K562 (cell line): ENCODE results near the gene LIPI. TPM values are rescaled to one million over a fixed set of nuclear protein-coding genes. Genes with fewer than 3 reads are reported as not detected.

Experiments
- ARNT ChIP-seq, 2 experiments: fragments of 450-650 bp; IDR thresholded peaks; 2 replicates each; pipeline ENCODE4 v1.6.1; 2016; ENCODE audit warnings: mild to moderate bottlenecking in 1 of 2
- CAMTA2 ChIP-seq: fragments of 250-450 bp; sonication (Bioruptor Pico); conservative IDR thresholded peaks from 2 replicates; pipeline ENCODE4 v1.5.1; 2022
- CTBP1 ChIP-seq: fragments of 450-650 bp; IDR thresholded peaks from 2 replicates; pipeline ENCODE4 v1.6.1; 2016; ENCODE audit warnings: borderline replicate concordance
- CXXC5 ChIP-seq: fragments of 250-450 bp; sonication (Bioruptor Pico); IDR thresholded peaks from 2 replicates; pipeline ENCODE4 v1.8.0; 2022; ENCODE audit warnings: inconsistent platforms, mild to moderate bottlenecking, moderate library complexity
- FOXM1 ChIP-seq, 2 experiments: fragments of 450-650 bp in 1 of 2; sonication (generic) in 1 of 2; formaldehyde crosslinking in 1 of 2; IDR thresholded peaks; 2 replicates each; pipeline versions ENCODE4 v1.6.1 to v1.9.0; 2017 to 2022; ENCODE audit warnings: low read depth in 2 of 2, mild to moderate bottlenecking in 2 of 2, missing genetic modification reagents in 1 of 2, moderate library complexity in 1 of 2
- HIVEP1 ChIP-seq: fragments of 250-450 bp; sonication (Bioruptor Pico); IDR thresholded peaks from 2 replicates; pipeline ENCODE4 v1.4.0; 2020; ENCODE audit warnings: mild to moderate bottlenecking
- IFI16 ChIP-seq: fragments of 250-450 bp; sonication (Bioruptor Pico); IDR thresholded peaks from 2 replicates; pipeline ENCODE4 v2.1.2; 2022; ENCODE audit warnings: mild to moderate bottlenecking, inconsistent platforms
- IRF2 ChIP-seq: sonication (generic); formaldehyde crosslinking; IDR thresholded peaks from 2 replicates; pipeline ENCODE4 v1.8.1; 2022; ENCODE audit warnings: mild to moderate bottlenecking, missing genetic modification reagents
- NFXL1 ChIP-seq: fragments of 450-650 bp; formaldehyde crosslinking; IDR thresholded peaks from 2 replicates; pipeline ENCODE4 v1.4.0; 2021; ENCODE audit warnings: mild to moderate bottlenecking
- RB1 ChIP-seq: fragments of 450-650 bp; IDR thresholded peaks from 2 replicates; pipeline ENCODE4 v1.6.1; 2017; ENCODE audit warnings: low read depth, mild to moderate bottlenecking
- STAG1 ChIP-seq: sonication (generic); formaldehyde crosslinking; IDR thresholded peaks from 2 replicates; pipeline ENCODE4 v1.5.0; 2020; ENCODE audit warnings: missing genetic modification reagents, borderline replicate concordance
- TAF1 ChIP-seq: IDR thresholded peaks from 2 replicates; pipeline ENCODE4 v1.6.1; 2011; ENCODE audit warnings: mild to moderate bottlenecking, low read length, moderate library complexity; ENCODE audit not compliant: insufficient read depth, control insufficient read depth, severe bottlenecking; ENCODE audit errors: extremely low read depth
- ZFP36 ChIP-seq: fragments of 150-350 bp; IDR thresholded peaks from 2 replicates; pipeline ENCODE4 v1.6.1; 2018; ENCODE audit warnings: low read length, low read depth; ENCODE audit not compliant: partially characterized antibody
- ZNF561 ChIP-seq: fragments of 450-650 bp; formaldehyde crosslinking; conservative IDR thresholded peaks from 2 replicates; pipeline ENCODE4 v1.4.0; 2020; ENCODE audit warnings: mild to moderate bottlenecking, moderate library complexity
- ZNF79 ChIP-seq: fragments of 250-450 bp; sonication (Bioruptor Pico); IDR thresholded peaks from 2 replicates; pipeline ENCODE4 v1.4.0; 2020; ENCODE audit warnings: low read depth, mild to moderate bottlenecking, moderate library complexity
- polyA plus RNA-seq, 8 experiments: library from polyadenylated mRNA; depleted of rRNA in 4 of 8; stranded (reverse) in 5 of 8; unstranded in 3 of 8; fragments of >200 nt; fragmentation: Nextera tagmentation in 2 of 8; fragmentation: Illumina TruSeq in 1 of 8; extraction: Ambion mirVana in 2 of 8; extraction: Trizol in 1 of 8; gene quantifications; 2 replicates each; pipeline versions ENCODE4 v1.2.1 to v1.2.3, GENCODE V29; 2011 to 2014; ENCODE audit warnings: inconsistent platforms in 1 of 8, missing spikeins in 1 of 8
- total RNA-seq, 7 experiments: library from RNA; depleted of rRNA in 6 of 7; stranded (reverse); fragments of >200 nt in 6 of 7; fragmentation: Illumina TruSeq in 2 of 7; extraction: Trizol in 2 of 7; gene quantifications; 2 replicates each; pipeline versions ENCODE4 v1.2.1 to v1.2.3, GENCODE V29; 2011 to 2021; ENCODE audit warnings: low replicate concordance in 1 of 7
- TF ChIP-seq, protein P1 (sequence below), 2 experiments: fragments of 450-650 bp; conservative IDR thresholded peaks; 2 replicates each; pipeline ENCODE4 v1.6.1; 2017; ENCODE audit warnings: mild to moderate bottlenecking in 2 of 2, moderate library complexity in 2 of 2
- TF ChIP-seq, protein P2 (sequence below): sonication (generic); formaldehyde crosslinking; IDR thresholded peaks from 2 replicates; pipeline ENCODE4 v1.8.1; 2022; ENCODE audit warnings: missing genetic modification reagents
- TF ChIP-seq, protein P3 (sequence below): fragments of 450-650 bp; IDR thresholded peaks from 2 replicates; pipeline ENCODE4 v1.6.1; 2016; ENCODE audit warnings: antibody characterized with exemption
- TF ChIP-seq, protein P4 (sequence below): sonication (generic); formaldehyde crosslinking; IDR thresholded peaks from 2 replicates; pipeline ENCODE4 v1.8.0; 2022; ENCODE audit warnings: missing genetic modification reagents, mild to moderate bottlenecking, moderate library complexity, borderline replicate concordance
- TF ChIP-seq, protein P5 (sequence below): fragments of 250-450 bp; sonication (Bioruptor Pico); IDR thresholded peaks from 2 replicates; pipeline ENCODE4 v1.8.0; 2021; ENCODE audit warnings: moderate library complexity, mild to moderate bottlenecking, inconsistent platforms
- TF ChIP-seq, protein P6 (sequence below): fragments of 250-450 bp; sonication (Bioruptor Pico); IDR thresholded peaks from 2 replicates; pipeline ENCODE4 v1.9.0; 2021; ENCODE audit warnings: mild to moderate bottlenecking

LIPI gene
- total and polyA plus RNA-seq, 9 of the 15 experiments (the other 6 are each of a cell fraction or from before 2014, with no cell fraction given), result not detected

DNA sequence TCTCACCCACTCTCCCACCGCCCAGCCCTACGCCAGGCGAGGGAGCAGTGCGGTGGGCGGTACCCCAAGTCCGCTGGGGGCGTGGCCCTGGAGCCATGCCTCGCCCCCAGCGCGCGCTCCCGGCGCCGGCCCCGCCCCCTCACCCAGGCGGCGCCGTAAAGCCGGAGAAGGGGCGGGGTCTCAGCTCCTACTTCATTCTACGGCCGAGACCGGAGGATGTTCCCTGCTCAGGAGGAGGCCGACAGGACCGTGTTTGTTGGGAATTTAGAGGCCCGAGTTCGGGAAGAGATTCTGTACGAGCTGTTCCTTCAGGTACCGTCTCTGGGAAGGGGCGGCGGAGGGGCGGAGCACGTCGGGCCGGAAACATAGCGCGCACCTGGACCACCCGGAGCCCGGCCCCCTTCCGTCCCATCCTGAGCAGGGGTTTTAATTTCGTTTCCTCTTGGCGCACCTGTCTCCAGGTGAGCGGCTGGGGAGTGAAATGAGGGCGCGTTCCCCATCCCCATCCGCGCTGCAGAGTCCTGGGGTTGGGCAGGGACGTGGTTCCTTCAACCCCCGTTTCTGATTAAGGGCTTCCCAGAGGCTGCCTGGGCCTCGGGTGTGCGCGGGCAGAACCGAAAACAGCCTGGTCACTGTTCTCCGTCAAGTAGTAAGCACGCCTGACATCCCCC lies 5.4 kb upstream of the LIPI start, which contains the start of gene RBM11 (continued):
- TF ChIP-seq, protein P1, sequence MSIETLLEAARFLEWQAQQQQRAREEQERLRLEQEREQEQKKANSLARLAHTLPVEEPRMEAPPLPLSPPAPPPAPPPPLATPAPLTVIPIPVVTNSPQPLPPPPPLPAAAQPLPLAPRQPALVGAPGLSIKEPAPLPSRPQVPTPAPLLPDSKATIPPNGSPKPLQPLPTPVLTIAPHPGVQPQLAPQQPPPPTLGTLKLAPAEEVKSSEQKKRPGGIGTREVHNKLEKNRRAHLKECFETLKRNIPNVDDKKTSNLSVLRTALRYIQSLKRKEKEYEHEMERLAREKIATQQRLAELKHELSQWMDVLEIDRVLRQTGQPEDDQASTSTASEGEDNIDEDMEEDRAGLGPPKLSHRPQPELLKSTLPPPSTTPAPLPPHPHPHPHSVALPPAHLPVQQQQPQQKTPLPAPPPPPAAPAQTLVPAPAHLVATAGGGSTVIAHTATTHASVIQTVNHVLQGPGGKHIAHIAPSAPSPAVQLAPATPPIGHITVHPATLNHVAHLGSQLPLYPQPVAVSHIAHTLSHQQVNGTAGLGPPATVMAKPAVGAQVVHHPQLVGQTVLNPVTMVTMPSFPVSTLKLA (conservative IDR thresholded peaks at IDR 0.05), result peak; percentile 17 to 44; a peak in 1 of 4 replicates
- TF ChIP-seq RB1 (peak; percentile 62; the same call in 1 of the 2 replicates), CTBP1 (peak; percentile 62; the same call in 1 of the 2 replicates), TAF1 (peak; percentile 19), CAMTA2 (no peak), IRF2 (CRISPR knock-in tag) (no peak), ZNF561 (no peak), NFXL1 (CRISPR knock-in tag) (no peak), ZNF79 (CRISPR knock-in tag) (no peak), FOXM1 (IDR thresholded peaks at IDR 0.05; ENCODE audit: low read depth) (no peak), FOXM1 (CRISPR knock-in tag; IDR thresholded peaks at IDR 0.05; ENCODE audit: low read depth) (no peak), CXXC5 (peak; percentile 50), STAG1 (CRISPR knock-in tag) (no peak), IFI16 (CRISPR knock-in tag) (no peak), ZFP36 (no peak), HIVEP1 (CRISPR knock-in tag) (no peak), ARNT (IDR thresholded peaks at IDR 0.05) (no peak)
- TF ChIP-seq, protein P2, sequence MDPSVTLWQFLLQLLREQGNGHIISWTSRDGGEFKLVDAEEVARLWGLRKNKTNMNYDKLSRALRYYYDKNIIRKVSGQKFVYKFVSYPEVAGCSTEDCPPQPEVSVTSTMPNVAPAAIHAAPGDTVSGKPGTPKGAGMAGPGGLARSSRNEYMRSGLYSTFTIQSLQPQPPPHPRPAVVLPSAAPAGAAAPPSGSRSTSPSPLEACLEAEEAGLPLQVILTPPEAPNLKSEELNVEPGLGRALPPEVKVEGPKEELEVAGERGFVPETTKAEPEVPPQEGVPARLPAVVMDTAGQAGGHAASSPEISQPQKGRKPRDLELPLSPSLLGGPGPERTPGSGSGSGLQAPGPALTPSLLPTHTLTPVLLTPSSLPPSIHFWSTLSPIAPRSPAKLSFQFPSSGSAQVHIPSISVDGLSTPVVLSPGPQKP (CRISPR knock-in tag), result no peak
- TF ChIP-seq, protein P3, sequence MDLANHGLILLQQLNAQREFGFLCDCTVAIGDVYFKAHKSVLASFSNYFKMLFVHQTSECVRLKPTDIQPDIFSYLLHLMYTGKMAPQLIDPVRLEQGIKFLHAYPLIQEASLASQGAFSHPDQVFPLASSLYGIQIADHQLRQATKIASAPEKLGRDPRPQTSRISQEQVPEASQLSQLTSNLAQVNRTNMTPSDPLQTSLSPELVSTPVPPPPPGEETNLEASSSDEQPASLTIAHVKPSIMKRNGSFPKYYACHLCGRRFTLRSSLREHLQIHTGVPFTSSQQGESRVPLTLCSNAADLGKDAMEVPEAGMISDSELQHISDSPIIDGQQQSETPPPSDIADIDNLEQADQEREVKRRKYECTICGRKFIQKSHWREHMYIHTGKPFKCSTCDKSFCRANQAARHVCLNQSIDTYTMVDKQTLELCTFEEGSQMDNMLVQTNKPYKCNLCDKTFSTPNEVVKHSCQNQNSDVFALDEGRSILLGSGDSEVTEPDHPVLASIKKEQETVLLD, result no peak
- TF ChIP-seq, protein P4, sequence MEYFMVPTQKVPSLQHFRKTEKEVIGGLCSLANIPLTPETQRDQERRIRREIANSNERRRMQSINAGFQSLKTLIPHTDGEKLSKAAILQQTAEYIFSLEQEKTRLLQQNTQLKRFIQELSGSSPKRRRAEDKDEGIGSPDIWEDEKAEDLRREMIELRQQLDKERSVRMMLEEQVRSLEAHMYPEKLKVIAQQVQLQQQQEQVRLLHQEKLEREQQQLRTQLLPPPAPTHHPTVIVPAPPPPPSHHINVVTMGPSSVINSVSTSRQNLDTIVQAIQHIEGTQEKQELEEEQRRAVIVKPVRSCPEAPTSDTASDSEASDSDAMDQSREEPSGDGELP, result 0 out of 2 replicates have a peak, but pooled peaks have one; percentile 27
- TF ChIP-seq, protein P5, sequence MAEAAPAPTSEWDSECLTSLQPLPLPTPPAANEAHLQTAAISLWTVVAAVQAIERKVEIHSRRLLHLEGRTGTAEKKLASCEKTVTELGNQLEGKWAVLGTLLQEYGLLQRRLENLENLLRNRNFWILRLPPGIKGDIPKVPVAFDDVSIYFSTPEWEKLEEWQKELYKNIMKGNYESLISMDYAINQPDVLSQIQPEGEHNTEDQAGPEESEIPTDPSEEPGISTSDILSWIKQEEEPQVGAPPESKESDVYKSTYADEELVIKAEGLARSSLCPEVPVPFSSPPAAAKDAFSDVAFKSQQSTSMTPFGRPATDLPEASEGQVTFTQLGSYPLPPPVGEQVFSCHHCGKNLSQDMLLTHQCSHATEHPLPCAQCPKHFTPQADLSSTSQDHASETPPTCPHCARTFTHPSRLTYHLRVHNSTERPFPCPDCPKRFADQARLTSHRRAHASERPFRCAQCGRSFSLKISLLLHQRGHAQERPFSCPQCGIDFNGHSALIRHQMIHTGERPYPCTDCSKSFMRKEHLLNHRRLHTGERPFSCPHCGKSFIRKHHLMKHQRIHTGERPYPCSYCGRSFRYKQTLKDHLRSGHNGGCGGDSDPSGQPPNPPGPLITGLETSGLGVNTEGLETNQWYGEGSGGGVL (CRISPR knock-in tag), result no peak
- TF ChIP-seq, protein P6, sequence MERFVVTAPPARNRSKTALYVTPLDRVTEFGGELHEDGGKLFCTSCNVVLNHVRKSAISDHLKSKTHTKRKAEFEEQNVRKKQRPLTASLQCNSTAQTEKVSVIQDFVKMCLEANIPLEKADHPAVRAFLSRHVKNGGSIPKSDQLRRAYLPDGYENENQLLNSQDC (CRISPR knock-in tag), result no peak
